GM18526 (cell line): ENCODE data around the gene FAM53B.

Experiments used
- POLR2A ChIP-seq: IDR thresholded peaks from 3 replicates; pipeline ENCODE4 v1.6.1; 2011; ENCODE audit not compliant: insufficient read length; ENCODE audit errors: extremely low read depth

The FAM53B gene

DNA sequence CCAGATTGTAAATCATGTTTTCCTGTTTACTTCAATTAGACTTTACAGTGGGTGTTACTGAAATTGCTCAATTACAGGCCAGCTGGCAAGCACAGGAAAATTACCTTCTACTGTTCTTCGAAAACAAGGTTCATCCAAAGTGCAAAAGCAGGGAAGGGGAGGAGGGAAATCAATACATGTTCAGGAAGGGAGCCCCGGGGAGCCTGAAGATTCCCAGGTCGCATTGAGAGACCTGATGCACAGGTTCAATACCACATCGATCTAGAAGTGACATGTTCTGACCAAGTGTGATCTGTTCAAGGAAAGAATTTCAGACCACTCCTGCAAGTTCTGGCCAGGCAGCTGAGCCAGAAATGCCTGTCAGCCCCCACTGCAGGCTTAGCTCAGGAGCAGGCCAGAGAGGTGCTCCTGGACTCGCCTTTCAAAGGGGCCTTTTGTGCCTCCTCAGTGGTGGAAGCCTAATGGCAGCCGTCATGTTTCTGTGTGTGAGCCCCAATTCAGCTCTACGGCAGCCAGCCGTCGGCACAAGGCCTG lies 35.9 kb downstream of the FAM53B start:
- no peak for TF ChIP-seq POLR2A

DNA sequence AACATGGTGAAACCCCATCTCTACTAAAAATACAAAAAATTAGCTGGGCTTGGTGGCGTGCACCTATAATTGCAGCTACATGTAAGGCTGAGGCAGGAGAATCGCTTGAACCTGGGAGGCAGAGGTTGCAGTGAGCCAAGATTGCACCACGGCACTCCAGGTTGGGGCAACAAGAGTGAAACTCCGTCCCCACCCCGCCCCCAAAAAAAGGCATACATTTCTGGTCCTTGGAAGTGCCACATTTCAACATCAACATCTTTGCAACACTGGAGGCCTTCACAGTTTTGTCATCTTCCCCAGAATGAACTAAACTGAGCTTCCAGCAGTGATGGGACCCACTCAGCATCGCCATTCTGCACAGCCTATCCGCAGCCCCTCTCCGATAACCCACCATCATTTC lies 36.6 kb downstream of the FAM53B start:
- TF ChIP-seq POLR2A = no peak

DNA sequence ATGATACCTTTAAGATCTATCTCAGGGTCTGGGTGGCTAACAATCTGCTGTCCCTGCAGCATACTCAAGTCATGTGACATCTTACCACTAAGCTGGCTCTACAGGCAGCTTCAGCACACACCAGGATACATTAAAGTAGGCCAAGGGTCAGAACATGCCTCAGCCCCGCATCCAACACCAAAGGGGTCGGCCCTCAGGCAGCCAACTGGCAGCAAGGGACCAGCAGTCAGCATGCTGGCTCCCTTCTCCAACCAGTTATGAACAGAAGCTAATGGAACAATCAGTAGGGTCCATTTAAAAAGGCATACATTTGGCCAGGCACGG lies 37.1 kb downstream of the FAM53B start:
- TF ChIP-seq POLR2A = no peak

DNA sequence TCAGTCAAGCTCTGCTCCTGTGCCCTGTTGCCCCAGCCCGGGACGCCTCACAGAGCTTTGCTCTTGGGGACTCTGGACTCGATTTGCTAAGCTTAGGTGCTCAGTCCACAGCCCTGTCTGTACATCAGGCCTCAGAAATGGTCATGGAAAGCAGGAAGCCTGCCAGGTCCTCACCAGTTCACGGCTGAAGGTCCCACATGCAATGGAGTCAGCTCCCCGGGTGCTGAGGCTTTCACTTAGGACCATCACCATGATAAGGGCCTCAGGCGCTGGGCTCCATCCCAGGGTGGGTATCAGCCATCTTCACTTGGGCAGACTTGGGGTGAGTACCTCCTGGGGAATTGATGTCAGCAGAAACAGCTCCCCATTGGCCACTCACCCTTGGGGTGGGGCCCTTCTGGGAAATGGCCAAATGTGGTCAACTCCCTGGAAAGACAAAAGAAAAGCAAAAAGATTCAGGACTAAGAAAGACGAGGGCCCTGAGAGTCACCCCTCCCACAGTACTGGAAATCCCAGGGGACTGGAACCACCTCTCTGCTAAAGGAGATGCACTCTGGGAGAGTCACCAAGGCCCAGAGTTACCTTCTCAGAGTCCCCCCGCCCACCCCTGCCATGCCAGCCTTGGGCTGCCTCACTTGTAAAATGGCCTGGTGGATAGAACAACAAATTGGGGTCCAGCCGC lies 37.6 kb downstream of the FAM53B start:
- no peak for TF ChIP-seq POLR2A

DNA sequence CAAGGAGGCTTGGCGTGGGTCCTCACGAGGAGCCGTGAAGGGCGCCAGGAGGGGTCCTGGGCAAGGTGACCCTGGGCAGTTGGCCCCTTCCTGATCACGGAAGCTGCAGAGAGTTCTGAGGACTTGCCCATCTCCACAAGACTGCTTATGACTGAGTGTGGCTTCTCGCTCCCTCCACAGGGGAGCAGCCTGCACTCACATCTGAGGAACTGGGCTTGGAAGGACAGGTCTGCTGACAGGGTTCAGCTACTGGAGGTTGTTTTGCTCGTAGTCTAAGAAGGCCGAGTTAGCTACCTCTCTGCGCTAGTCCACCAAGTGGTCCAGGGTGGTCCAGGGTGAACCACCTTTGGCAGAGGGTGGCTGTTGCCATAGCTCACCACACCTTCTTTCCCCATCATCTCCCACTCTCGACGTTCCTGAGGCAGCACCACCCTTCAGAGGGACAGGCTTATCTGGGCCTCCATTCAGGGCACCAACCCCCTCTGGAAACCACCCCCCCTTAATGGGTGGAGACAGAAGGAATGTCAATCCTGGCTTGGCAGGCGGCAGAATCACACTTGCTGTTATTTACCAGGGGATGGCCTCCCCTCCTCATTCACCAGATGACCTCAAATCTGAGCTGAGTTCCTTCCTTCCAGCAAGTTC lies 38.2 kb downstream of the FAM53B start:
- no peak for TF ChIP-seq POLR2A

DNA sequence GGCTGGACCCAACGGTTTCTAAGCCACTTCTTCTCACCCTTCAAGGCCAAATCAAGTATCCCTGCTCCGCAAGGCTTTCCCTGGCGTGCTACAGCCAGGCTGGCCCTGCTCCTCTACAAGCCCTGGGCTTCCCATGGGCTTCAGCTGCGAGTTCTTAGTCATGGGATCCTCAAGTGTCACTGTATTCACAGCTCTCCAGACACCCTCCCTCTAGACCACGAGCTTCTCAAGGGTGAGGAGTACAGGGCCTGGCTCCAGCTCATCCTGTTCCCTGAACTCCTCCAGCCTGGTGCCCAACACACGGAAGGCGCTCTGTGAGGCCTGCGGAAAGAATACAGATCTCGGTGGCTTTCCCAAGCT lies 38.8 kb downstream of the FAM53B start:
- no peak for TF ChIP-seq POLR2A

DNA sequence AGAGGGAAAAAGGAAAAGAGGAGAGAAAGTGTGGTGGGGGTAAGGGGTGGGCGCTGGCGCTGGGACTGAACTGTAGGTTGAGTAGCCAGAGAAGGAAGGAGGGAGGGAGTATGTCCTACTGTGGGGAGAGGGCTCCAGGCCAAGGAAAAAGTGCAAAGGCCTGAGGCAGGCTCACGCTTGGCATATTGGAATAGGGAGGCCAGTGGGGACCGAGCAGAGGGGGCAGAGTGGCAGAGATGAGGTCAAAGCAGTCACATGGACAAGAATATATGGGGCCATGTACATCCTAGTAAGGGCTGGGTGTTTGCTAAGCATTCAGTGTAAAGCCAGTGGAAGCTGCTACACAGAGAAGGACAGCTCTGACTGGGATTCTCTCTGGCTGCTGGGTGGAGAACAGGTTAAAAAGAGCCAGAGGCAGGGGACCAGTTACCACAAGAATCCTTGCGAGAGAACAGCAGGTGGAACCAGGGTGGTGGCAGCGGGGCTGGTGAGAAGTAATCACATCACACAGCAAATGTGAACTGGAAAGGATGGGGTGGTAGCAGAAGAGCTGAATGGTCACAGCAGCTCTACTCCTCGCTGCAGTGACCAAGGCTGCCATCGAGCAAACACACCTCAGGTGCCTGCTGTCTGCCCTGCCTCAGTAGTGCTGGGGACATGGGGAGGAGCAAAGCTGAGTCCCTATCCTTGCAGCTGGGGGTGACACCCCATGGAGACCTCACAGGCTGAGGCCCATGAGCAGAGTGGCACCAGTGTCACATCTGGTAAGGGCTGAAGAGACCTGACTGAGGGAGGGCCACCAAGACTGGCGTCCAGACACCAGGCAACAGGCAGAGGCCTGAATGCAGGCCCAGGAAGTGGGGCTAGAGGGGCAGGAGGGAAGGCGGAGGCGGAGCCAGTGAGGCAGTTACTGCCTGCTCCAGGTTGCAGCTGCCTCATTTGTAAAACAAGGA lies 39.5 kb downstream of the FAM53B start:
- TF ChIP-seq POLR2A = no peak

DNA sequence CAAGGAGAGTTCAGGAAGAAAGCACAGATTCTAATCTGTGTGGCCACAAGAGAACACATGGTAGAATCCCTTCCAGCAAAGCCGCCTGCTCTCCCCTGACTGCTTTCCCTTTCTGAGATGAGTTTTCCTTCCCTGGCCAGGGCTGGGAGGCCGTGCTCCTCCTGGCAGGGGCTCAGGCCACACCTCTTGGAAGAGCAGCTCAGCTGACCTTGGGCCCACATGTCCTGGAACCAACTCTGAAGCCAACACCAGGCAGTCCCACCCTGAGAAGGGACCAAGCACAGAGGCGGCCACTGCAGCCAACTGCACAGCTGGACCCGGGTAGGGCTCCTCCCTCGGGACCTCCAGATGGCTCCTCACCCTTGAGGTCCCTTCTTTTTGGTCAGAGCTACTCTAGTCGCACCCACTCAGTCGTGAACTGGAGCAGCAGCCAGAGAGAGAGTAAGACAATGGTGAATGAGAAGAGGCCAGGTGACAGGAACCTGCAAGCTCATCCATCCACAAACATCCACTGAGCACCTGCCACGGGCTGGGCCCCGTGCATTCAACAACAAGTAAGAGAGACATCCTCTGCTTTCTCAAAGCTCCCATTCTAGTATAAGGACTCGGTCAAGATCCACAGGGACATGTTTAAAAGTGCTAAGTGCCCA lies 40.3 kb downstream of the FAM53B start:
- no peak for TF ChIP-seq POLR2A

DNA sequence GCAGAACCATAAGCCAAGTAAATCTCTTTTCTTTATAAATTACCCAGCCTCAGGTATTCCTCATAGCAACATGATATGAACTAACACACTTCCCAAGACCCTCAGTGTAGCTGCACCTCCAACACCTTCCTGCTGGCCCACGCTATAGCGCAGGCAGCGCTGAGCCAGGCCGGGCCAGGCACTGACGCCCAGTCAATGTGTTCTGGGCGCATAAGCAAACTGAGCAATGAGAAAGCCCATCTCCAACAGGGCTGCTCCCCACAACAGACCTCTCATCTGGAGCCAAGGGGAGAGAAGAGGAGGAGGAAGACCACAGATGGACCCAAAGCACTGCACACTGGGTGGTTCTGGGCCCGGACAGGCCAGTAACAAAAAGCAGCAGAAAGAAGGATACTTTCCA lies 40.8 kb downstream of the FAM53B start:
- TF ChIP-seq POLR2A = no peak

DNA sequence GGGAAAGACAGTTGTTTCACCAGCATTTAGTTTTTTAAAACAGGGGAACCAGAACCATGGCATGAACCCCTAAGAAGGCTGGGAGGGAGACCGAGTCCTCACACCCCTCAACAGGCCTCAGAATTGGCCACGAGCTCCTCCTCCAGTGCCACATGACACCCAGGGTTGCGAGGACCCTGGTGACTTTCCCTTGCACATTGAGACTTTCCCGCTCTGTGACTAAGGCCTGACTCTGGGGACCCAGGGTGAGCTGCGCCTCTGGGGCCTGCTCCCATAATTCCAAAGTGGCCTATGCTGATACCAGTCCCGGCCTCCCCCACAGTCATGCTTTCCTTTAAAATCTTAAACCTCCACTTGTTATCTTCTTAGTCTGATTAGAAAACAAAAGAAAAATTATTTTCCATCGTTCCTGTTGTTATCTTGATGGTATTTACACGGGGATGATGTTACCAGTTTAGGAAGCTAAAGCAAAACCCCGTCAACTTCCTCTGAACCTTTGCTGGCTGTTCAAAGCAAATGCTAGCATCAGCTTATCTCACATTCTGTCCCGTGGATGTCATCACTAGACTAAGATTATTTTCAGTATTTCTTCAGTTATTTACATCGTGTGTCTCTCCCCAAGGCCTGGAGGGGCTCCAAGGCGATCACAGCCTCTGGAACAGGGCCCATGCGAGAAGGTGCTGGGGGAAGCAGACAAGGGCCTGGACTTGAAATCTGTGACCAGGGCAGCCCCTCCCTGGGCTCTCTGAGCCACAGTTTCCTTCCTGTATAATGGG lies 42.1 kb downstream of the FAM53B start:
- no peak for TF ChIP-seq POLR2A

DNA sequence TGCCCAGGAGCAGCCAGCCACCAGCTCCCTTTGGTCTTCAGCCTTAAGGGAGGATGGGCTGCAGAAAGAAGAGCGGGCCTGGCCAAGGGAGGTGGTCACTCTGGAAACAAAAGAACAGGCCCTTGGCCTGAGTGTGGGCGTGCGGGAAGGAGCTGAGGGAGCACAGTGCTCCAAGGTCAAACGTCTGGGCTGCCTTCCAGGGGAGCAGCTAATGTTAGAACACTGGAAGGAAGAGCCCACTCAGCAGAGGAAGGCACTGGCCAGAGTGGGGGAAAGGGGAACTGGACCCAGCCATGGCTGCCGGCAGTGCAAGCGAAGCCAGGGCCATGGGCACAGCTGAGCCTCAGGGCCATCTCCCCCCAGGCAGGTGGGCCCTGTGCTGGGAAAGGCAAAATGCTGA lies 42.7 kb downstream of the FAM53B start:
- no peak for TF ChIP-seq POLR2A

DNA sequence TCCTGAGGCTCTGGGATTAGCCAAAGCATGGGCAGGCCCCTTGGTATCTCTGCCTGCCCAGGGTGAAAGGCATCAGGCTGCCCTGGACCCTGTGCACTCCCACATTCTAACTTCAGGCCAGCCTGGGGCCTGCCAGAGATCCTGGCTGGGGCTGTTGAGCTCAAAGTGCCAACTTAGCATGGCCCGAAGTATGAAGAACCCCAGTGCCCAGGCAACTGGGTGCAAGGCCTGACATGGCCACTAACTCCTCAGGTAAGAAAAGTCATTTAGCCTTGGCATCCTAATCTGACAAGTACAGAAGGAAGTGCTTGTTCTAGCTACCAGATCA lies 43.2 kb downstream of the FAM53B start:
- TF ChIP-seq POLR2A = no peak

DNA sequence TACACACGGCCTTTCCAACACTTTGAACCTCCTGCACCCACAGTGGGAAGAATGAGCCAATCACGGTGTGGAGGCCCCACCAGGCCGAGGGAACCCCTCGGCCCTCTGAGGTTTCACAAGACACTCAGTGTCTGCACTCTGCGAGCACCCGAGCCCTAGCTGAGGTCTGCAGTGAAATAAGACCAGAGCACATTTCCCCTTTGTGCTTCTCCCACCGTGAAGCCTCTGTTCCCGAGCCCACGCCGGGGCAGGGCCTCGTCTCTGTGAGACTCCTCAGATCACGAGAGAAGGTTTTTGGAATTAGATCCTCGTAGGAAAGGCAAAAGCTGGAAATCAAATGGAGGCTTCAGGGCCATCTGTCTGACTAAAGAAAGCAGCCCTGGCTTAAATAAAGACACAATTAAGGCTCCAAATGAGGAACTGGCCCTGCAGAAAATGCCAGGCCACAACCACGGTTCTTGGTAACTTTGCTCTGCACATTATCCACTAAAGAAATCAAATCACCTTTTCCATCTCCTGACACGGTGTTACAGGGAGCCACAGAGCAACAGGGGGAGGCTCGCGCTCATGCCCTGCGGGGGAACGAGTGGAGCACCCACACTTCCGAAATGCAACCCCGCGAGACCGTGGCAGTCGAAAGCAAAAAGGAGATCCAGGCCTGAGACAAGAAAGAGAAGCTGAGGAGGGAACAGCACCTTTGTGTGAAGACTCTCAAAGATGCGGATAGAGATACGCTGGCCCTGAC lies 43.7 kb downstream of the FAM53B start:
- no peak for TF ChIP-seq POLR2A
